GM23338 (cell line): ENCODE data around the gene NPTXR. TPM values are rescaled to one million over a fixed set of nuclear protein-coding genes. Genes with fewer than 3 reads are reported as not detected.
"Not testable (repeated sequence)": the region's sequence is repeated elsewhere in the genome, so short reads cannot be mapped to it uniquely, and the experiment has no call there.

Experiments used
- ATAC-seq: fragments of 200-7000 bp; cut with Tn5 transposase; 3 replicates; pipeline ENCODE4 v1.9.1; 2020
- DNase-seq: peaks from one replicate; pipeline ENCODE4 v3.0.0-alpha.2; 2015; ENCODE audit warnings: low spot score
- H2AFZ ChIP-seq: fragments of 200-600 bp; sonication (generic); 2 replicates; pipeline ENCODE4 v1.8.0; 2016; ENCODE audit warnings: antibody characterized with exemption, mild to moderate bottlenecking, moderate library complexity
- H3F3A ChIP-seq: fragments of 200-600 bp; sonication (generic); replicated peaks from 2 replicates; pipeline ENCODE4 v1.8.0; 2017; ENCODE audit warnings: antibody characterized with exemption, mixed run types, low read depth
- H3K27ac ChIP-seq: fragments of 200-600 bp; sonication (generic); 2 replicates; pipeline ENCODE4 v1.6.1; 2016; ENCODE audit warnings: low read depth
- H3K27me3 ChIP-seq: fragments of 200-600 bp; sonication (generic); 2 replicates; pipeline ENCODE4 v1.8.0; 2016; ENCODE audit warnings: mild to moderate bottlenecking, mixed run types, moderate library complexity; ENCODE audit not compliant: insufficient read depth
- H3K36me3 ChIP-seq: fragments of 200-600 bp; sonication (generic); 2 replicates; pipeline ENCODE4 v1.8.0; 2016; ENCODE audit warnings: mild to moderate bottlenecking; ENCODE audit not compliant: insufficient read depth
- H3K4me1 ChIP-seq: fragments of 200-600 bp; sonication (generic); 2 replicates; pipeline ENCODE4 v1.8.0; 2016; ENCODE audit warnings: mild to moderate bottlenecking, moderate library complexity; ENCODE audit not compliant: insufficient read depth
- H3K4me2 ChIP-seq: fragments of 200-600 bp; sonication (generic); 2 replicates; pipeline ENCODE4 v1.7.1; 2017; ENCODE audit warnings: mixed run types
- H3K4me3 ChIP-seq: fragments of 200-600 bp; sonication (generic); 2 replicates; pipeline ENCODE4 v1.6.1; 2016; ENCODE audit warnings: mixed run types
- H3K79me2 ChIP-seq: fragments of 200-600 bp; sonication (generic); replicated peaks from 2 replicates; pipeline ENCODE4 v1.8.0; 2017; ENCODE audit warnings: mild to moderate bottlenecking; ENCODE audit not compliant: insufficient read depth
- H3K9me2 ChIP-seq: fragments of 200-600 bp; sonication (generic); 2 replicates; pipeline ENCODE4 v1.8.0; 2017; ENCODE audit not compliant: insufficient read depth
- H4K20me1 ChIP-seq: fragments of 200-600 bp; sonication (generic); replicated peaks from 2 replicates; pipeline ENCODE4 v1.8.0; 2017; ENCODE audit warnings: mild to moderate bottlenecking; ENCODE audit not compliant: insufficient read depth
- H3K27ac Mint-ChIP-seq: 2 replicates; pipeline ENCODE4 v1.8.0; 2020; ENCODE audit warnings: inconsistent platforms, mild to moderate bottlenecking, moderate library complexity, mixed read lengths
- H3K27me3 Mint-ChIP-seq: 3 replicates; pipeline ENCODE4 v1.8.0; 2022; ENCODE audit warnings: low read depth, mild to moderate bottlenecking, moderate library complexity, mixed read lengths, inconsistent platforms; ENCODE audit not compliant: insufficient read depth, poor library complexity
- H3K36me3 Mint-ChIP-seq: 3 replicates; pipeline ENCODE4 v1.8.0; 2021; ENCODE audit warnings: low read depth, mild to moderate bottlenecking, inconsistent platforms, moderate library complexity, mixed read lengths
- H3K4me1 Mint-ChIP-seq: 3 replicates; pipeline ENCODE4 v1.8.0; 2020; ENCODE audit warnings: mild to moderate bottlenecking, inconsistent platforms, mixed read lengths
- H3K4me3 Mint-ChIP-seq: 3 replicates; pipeline ENCODE4 v1.8.0; 2021; ENCODE audit warnings: moderate library complexity, mild to moderate bottlenecking, inconsistent platforms, mixed read lengths
- H3K9me3 Mint-ChIP-seq: 3 replicates; pipeline ENCODE4 v1.8.0; 2020; ENCODE audit warnings: moderate library complexity, mild to moderate bottlenecking, inconsistent platforms, mixed read lengths
- CREB1 ChIP-seq: fragments of 250-450 bp; sonication (Bioruptor Pico); IDR thresholded peaks from 2 replicates; pipeline ENCODE4 v1.5.0; 2020; ENCODE audit warnings: low read depth, mild to moderate bottlenecking, moderate library complexity
- polyA plus RNA-seq: library from polyadenylated mRNA; unstranded; fragments of >200 nt; fragmentation: Nextera tagmentation; extraction: Ambion mirVana; gene quantifications from 2 replicates; pipeline ENCODE4 v1.2.1, GENCODE V29; 2016
- total RNA-seq: library from RNA; depleted of rRNA; stranded (reverse); fragments of >200 nt; shearing (Covaris generic); gene quantifications from 2 replicates; pipeline ENCODE4 v1.2.3, GENCODE V29; 2014
- TF ChIP-seq, protein P1 (sequence below): fragments of 250-450 bp; sonication (Bioruptor Pico); IDR thresholded peaks from 2 replicates; pipeline ENCODE4 v1.5.0; 2020; ENCODE audit warnings: mild to moderate bottlenecking, moderate library complexity

The NPTXR gene
- total and polyA plus RNA-seq, 2 experiments from 2014 or later: 0.89 to 13.4 TPM

DNA sequence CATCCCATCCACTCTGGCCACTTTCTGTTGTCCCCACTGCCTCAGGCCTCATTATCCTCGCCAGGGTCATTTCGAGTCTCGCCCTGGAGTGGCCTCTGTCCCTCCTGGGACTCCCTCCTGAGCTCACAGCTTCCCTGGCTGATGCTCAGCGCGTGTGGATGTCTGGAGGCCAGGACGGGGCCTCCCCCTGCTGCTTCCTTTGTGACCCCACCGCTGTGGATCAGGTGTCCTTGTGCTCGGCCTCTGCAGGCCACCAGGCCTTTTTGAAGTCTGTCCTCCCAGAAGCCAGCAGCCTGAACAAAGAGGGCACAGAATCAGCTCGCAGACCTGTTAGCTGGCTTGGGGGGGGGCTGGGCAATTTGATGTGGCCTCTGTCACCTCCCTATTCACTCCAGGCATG is 14.7 kb upstream of the NPTXR start (continued):
- no peak for TF ChIP-seq CREB1 (CRISPR knock-in tag)
- TF ChIP-seq, protein P1, sequence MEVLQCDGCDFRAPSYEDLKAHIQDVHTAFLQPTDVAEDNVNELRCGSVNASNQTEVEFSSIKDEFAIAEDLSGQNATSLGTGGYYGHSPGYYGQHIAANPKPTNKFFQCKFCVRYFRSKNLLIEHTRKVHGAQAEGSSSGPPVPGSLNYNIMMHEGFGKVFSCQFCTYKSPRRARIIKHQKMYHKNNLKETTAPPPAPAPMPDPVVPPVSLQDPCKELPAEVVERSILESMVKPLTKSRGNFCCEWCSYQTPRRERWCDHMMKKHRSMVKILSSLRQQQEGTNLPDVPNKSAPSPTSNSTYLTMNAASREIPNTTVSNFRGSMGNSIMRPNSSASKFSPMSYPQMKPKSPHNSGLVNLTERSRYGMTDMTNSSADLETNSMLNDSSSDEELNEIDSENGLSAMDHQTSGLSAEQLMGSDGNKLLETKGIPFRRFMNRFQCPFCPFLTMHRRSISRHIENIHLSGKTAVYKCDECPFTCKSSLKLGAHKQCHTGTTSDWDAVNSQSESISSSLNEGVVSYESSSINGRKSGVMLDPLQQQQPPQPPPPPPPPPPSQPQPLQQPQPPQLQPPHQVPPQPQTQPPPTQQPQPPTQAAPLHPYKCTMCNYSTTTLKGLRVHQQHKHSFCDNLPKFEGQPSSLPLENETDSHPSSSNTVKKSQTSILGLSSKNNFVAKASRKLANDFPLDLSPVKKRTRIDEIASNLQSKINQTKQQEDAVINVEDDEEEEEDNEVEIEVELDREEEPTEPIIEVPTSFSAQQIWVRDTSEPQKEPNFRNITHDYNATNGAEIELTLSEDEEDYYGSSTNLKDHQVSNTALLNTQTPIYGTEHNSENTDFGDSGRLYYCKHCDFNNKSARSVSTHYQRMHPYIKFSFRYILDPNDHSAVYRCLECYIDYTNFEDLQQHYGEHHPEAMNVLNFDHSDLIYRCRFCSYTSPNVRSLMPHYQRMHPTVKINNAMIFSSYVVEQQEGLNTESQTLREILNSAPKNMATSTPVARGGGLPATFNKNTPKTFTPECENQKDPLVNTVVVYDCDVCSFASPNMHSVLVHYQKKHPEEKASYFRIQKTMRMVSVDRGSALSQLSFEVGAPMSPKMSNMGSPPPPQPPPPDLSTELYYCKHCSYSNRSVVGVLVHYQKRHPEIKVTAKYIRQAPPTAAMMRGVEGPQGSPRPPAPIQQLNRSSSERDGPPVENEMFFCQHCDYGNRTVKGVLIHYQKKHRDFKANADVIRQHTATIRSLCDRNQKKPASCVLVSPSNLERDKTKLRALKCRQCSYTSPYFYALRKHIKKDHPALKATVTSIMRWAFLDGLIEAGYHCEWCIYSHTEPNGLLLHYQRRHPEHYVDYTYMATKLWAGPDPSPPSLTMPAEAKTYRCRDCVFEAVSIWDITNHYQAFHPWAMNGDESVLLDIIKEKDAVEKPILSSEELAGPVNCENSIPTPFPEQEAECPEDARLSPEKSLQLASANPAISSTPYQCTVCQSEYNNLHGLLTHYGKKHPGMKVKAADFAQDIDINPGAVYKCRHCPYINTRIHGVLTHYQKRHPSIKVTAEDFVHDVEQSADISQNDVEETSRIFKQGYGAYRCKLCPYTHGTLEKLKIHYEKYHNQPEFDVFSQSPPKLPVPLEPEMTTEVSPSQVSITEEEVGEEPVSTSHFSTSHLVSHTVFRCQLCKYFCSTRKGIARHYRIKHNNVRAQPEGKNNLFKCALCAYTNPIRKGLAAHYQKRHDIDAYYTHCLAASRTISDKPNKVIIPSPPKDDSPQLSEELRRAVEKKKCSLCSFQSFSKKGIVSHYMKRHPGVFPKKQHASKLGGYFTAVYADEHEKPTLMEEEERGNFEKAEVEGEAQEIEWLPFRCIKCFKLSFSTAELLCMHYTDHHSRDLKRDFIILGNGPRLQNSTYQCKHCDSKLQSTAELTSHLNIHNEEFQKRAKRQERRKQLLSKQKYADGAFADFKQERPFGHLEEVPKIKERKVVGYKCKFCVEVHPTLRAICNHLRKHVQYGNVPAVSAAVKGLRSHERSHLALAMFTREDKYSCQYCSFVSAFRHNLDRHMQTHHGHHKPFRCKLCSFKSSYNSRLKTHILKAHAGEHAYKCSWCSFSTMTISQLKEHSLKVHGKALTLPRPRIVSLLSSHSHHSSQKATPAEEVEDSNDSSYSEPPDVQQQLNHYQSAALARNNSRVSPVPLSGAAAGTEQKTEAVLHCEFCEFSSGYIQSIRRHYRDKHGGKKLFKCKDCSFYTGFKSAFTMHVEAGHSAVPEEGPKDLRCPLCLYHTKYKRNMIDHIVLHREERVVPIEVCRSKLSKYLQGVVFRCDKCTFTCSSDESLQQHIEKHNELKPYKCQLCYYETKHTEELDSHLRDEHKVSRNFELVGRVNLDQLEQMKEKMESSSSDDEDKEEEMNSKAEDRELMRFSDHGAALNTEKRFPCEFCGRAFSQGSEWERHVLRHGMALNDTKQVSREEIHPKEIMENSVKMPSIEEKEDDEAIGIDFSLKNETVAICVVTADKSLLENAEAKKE (CRISPR knock-in tag): no peak

DNA sequence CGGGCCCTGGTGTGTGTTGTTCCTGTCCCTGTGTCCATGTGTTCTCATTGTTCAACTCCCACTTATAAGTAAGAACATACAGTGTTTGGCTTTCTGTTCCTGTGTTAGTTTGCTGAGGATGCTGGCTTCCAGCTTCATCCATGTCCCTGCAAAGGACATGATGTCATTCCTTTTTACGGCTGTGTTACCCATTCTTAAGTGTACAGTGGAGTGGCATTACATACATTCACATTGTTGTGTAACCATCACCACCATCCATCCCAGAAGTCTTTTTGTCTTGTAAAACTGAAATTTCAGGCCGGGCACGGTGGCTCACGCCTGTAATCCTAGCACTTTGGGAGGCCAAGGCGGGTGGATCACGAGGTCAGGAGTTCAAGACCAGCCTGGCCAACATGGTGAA is 10.6 kb upstream of the NPTXR start:
- H2AFZ ChIP-seq, DNase-seq, H4K20me1 ChIP-seq, H3K36me3 Mint-ChIP-seq, H3K27ac Mint-ChIP-seq, H3K79me2 ChIP-seq, H3K36me3 ChIP-seq, H3K4me1 ChIP-seq, H3K9me3 Mint-ChIP-seq, H3K27ac ChIP-seq, H3K27me3 ChIP-seq, ATAC-seq, H3K4me1 Mint-ChIP-seq, H3K9me2 ChIP-seq, H3K27me3 Mint-ChIP-seq, H3F3A ChIP-seq, H3K4me2 ChIP-seq, H3K4me3 Mint-ChIP-seq, H3K4me3 ChIP-seq: not testable (repeated sequence)

DNA sequence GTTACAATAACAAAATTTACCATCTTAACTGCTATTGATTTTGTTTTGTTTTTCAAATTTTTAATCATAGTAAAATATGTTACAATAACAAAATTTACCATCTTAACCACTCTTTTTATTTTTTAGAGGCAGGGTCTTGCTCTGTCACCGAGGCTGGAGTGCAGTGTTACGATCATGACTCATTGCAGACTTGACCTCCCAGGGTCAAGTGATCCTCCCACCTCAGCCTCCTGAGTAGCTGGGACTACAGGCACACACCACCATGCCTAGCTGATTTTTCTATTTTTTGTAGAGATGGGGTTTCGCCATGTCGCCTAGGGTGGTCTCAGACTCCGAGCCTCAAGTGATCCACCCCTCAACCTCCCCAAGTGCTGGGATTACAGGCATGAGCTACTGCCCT is 10.1 kb upstream of the NPTXR start:
- not testable (repeated sequence) for H3K27me3 Mint-ChIP-seq, H3K36me3 ChIP-seq, DNase-seq, H3F3A ChIP-seq, H3K27ac ChIP-seq, H3K9me2 ChIP-seq, H3K4me1 ChIP-seq, H3K4me2 ChIP-seq, H3K79me2 ChIP-seq, H3K27me3 ChIP-seq, H3K9me3 Mint-ChIP-seq, ATAC-seq, H3K4me3 Mint-ChIP-seq, H4K20me1 ChIP-seq, H3K36me3 Mint-ChIP-seq, H3K4me1 Mint-ChIP-seq, H2AFZ ChIP-seq, H3K4me3 ChIP-seq, H3K27ac Mint-ChIP-seq
